ENCODE measurements around the gene RAD51B.

DNA sequence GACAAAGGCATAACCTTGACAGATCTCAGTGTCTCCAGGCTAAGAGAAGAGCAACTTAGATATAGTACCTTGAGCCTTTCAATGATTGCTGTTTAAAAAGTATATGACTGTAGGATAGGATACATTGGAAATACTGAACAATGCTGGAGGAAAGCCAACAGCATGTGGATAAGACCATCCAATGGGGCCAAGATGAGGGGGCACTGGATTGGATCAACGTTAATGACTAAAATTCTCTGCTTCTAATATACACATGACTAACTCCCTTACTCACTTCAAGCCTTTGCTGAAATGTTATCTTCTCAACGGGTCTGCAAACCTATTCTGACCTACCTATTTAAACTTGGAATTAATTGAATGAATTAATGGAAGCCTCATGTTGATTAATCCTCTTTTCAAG lies 354.9 kb downstream of the RAD51B start:
- no peak for TF ChIP-seq BCL11A (tag by site-specific recombination; IDR thresholded peaks at IDR 0.05; ENCODE audit: low read depth)
- TF ChIP-seq, protein P1, sequence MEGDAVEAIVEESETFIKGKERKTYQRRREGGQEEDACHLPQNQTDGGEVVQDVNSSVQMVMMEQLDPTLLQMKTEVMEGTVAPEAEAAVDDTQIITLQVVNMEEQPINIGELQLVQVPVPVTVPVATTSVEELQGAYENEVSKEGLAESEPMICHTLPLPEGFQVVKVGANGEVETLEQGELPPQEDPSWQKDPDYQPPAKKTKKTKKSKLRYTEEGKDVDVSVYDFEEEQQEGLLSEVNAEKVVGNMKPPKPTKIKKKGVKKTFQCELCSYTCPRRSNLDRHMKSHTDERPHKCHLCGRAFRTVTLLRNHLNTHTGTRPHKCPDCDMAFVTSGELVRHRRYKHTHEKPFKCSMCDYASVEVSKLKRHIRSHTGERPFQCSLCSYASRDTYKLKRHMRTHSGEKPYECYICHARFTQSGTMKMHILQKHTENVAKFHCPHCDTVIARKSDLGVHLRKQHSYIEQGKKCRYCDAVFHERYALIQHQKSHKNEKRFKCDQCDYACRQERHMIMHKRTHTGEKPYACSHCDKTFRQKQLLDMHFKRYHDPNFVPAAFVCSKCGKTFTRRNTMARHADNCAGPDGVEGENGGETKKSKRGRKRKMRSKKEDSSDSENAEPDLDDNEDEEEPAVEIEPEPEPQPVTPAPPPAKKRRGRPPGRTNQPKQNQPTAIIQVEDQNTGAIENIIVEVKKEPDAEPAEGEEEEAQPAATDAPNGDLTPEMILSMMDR (tag by site-specific recombination; IDR thresholded peaks at IDR 0.05), result no peak
- no peak for TF ChIP-seq TCF7L2 (IDR thresholded peaks at IDR 0.05; ENCODE audit: borderline replicate concordance, low read depth, low read length)
- no peak for TF ChIP-seq KLF1 (tag by site-specific recombination; IDR thresholded peaks at IDR 0.05)
- no peak for TF ChIP-seq ZBTB1 (tag by site-specific recombination; IDR thresholded peaks at IDR 0.05)
- TF ChIP-seq, protein P2, sequence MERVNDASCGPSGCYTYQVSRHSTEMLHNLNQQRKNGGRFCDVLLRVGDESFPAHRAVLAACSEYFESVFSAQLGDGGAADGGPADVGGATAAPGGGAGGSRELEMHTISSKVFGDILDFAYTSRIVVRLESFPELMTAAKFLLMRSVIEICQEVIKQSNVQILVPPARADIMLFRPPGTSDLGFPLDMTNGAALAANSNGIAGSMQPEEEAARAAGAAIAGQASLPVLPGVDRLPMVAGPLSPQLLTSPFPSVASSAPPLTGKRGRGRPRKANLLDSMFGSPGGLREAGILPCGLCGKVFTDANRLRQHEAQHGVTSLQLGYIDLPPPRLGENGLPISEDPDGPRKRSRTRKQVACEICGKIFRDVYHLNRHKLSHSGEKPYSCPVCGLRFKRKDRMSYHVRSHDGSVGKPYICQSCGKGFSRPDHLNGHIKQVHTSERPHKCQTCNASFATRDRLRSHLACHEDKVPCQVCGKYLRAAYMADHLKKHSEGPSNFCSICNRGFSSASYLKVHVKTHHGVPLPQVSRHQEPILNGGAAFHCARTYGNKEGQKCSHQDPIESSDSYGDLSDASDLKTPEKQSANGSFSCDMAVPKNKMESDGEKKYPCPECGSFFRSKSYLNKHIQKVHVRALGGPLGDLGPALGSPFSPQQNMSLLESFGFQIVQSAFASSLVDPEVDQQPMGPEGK (tag by site-specific recombination; IDR thresholded peaks at IDR 0.05), result no peak

Data from HEK293 (cell line).